HG02852 (cell line): Measurements from ENCODE around the gene POLG2.
"Not testable (repeated sequence)": the region's sequence is repeated elsewhere in the genome, so short reads cannot be mapped to it uniquely, and the experiment has no call there.

Source experiments
- ATAC-seq: cut with Tn5 transposase; IDR thresholded peaks from one replicate; pipeline ENCODE4 v1.9.1; 2021; ENCODE audit warnings: mild to moderate bottlenecking, moderate library complexity; ENCODE audit not compliant: unreplicated experiment

Gene POLG2

GRCh38 chr17:64491034-64491860, 5.6 kb downstream of the POLG2 start:
- no peak for ATAC-seq

GRCh38 chr17:64488301-64488700, 8.6 kb downstream of the POLG2 start:
- no peak for ATAC-seq

- ATAC-seq: no peak
Observed at GRCh38 chr17:64484380-64484779, 12.5 kb downstream of the POLG2 start.

GRCh38 chr17:64480951-64481350, 15.9 kb downstream of the POLG2 start:
- no peak for ATAC-seq

- ATAC-seq: no peak
Observed at GRCh38 chr17:64477849-64478248, 19.0 kb downstream of the POLG2 start.

GRCh38 chr17:64472564-64472963, 24.3 kb downstream of the POLG2 start:
- no peak for ATAC-seq

GRCh38 chr17:64471440-64471839, 25.4 kb downstream of the POLG2 start:
- ATAC-seq: no peak

- no peak for ATAC-seq
Observed at GRCh38 chr17:64470625-64471024, 26.2 kb downstream of the POLG2 start.

- ATAC-seq: not testable (repeated sequence)
Observed at GRCh38 chr17:64466834-64467233, 30.0 kb downstream of the POLG2 start.

GRCh38 chr17:64466019-64466735, 30.7 kb downstream of the POLG2 start:
- ATAC-seq: no peak

- ATAC-seq: no peak
Observed at GRCh38 chr17:64461788-64462187, 35.1 kb downstream of the POLG2 start.

GRCh38 chr17:64460955-64461354, 35.9 kb downstream of the POLG2 start:
- ATAC-seq: no peak

GRCh38 chr17:64459818-64460217, 37.0 kb downstream of the POLG2 start:
- ATAC-seq: not testable (repeated sequence)

- ATAC-seq: no peak
Observed at GRCh38 chr17:64459284-64459747, 37.5 kb downstream of the POLG2 start.

GRCh38 chr17:64458756-64459155, 38.1 kb downstream of the POLG2 start:
- ATAC-seq: no peak

GRCh38 chr17:64457156-64457555, 39.7 kb downstream of the POLG2 start:
- no peak for ATAC-seq

GRCh38 chr17:64455993-64456885, 40.6 kb downstream of the POLG2 start:
- ATAC-seq: no peak

GRCh38 chr17:64449545-64449944, 47.3 kb downstream of the POLG2 start:
- ATAC-seq: no peak

GRCh38 chr17:64448665-64449512, 48.0 kb downstream of the POLG2 start, which contains the start of gene MILR1:
TSS of gene MILR1 (plus strand) at chr17:64449115. CDS start at chr17:64449169, 54 bp downstream.
- no peak for ATAC-seq

GRCh38 chr17:64447526-64447925, 49.3 kb downstream of the POLG2 start:
- ATAC-seq: peak; percentile 38
